Right lobe of liver (tissue), 6 donors: Measurements from ENCODE around the gene METTL16. TPM values are rescaled to one million over a fixed set of nuclear protein-coding genes. Genes with fewer than 3 reads are reported as not detected.

Experiments
- ATAC-seq, 4 donors: fragments of 200-7000 bp; cut with Tn5 transposase; one replicate each; pipeline ENCODE4 v1.9.1; 2020; ENCODE audit warnings: mild to moderate bottlenecking in 4 of 4, moderate library complexity in 4 of 4
- DNase-seq, 3 donors: peaks; one replicate each; pipeline ENCODE4 v3.0.0-alpha.2; 2020
- H3K27ac ChIP-seq, 3 donors: fragments of 200-600 bp; one replicate each; pipeline ENCODE4 v1.8.0; 2022
- H3K27me3 ChIP-seq, 2 donors: fragments of 200-600 bp; one replicate each; pipeline ENCODE4 v1.8.0; 2022
- H3K36me3 ChIP-seq, 4 donors: fragments of 200-600 bp; sonication (generic) in 1 of 4; one replicate each; pipeline versions ENCODE4 v1.5.1 to v1.8.0; 2017 to 2022; ENCODE audit warnings: control low read depth in 1 of 4
- H3K4me1 ChIP-seq, 4 donors: fragments of 200-600 bp; sonication (generic) in 1 of 4; one replicate each; pipeline versions ENCODE4 v1.5.1 to v1.8.0; 2017 to 2022; ENCODE audit warnings: control low read depth in 1 of 4
- H3K4me3 ChIP-seq, 3 donors: fragments of 200-600 bp; one replicate each; pipeline ENCODE4 v1.8.0; 2022
- H3K9me3 ChIP-seq, 4 donors: fragments of 200-600 bp; sonication (generic) in 1 of 4; one replicate each; pipeline versions ENCODE4 v1.5.1 to v1.8.0; 2017 to 2022; ENCODE audit warnings: control low read depth in 1 of 4
- POLR2A ChIP-seq: fragments of 450-650 bp; IDR thresholded peaks from one replicate; pipeline ENCODE4 v1.6.1; 2017; ENCODE audit warnings: antibody characterized with exemption, mild to moderate bottlenecking
- WGBS: methylation state at CpG from one replicate; pipeline ENCODE4 v1.1.6; 2018; ENCODE audit warnings: low coverage, low lambda C conversion rate; ENCODE audit not compliant: insufficient coverage; ENCODE audit errors: missing lambda C conversion rate; 5-methylcytosine and 5-hydroxymethylcytosine counted together
- intact Hi-C, 2 donors: fragments of 100-400 bp; cut with DNase I; formaldehyde crosslinking; loops; one replicate each; pipeline versions ENCODE4 v1.11.2 to v1.14.1; 2022
- total RNA-seq, 6 experiments: library from RNA; depleted of rRNA in 2 of 6; stranded (reverse); fragments of >200 nt in 2 of 6; fragmentation: NEBNext Ultra II Directional in 3 of 6; extraction: Animal tissue kit (Norgen Biotek cat#: 25700) in 3 of 6; gene quantifications; one replicate each; pipeline versions ENCODE4 v1.1.0 to v1.2.4, GENCODE V29; 2016 to 2023
- TF ChIP-seq, protein P1 (sequence below), 4 donors: fragments of 200-600 bp in 3 of 4; fragments of 450-650 bp in 1 of 4; IDR thresholded peaks; one replicate each; pipeline versions ENCODE4 v1.5.1 to v1.8.0; 2016 to 2022; ENCODE audit warnings: antibody characterized with exemption in 4 of 4, mild to moderate bottlenecking in 2 of 4
- donor health status: DM: no; HTN: yes; CAD: no.
- donor health status: DM: no; HTN: no; CAD: no.
- donor health status: DM: no; HTN: no; CAD: no.
- donor health status: DM: no; HTN: yes; CAD: no.
- donor health status: DM: no; HTN: yes; CAD: no.

Gene METTL16
- total RNA-seq, 6 experiments from 2014 or later, result 8.4 to 12.1 (median 9.3) TPM

DNA sequence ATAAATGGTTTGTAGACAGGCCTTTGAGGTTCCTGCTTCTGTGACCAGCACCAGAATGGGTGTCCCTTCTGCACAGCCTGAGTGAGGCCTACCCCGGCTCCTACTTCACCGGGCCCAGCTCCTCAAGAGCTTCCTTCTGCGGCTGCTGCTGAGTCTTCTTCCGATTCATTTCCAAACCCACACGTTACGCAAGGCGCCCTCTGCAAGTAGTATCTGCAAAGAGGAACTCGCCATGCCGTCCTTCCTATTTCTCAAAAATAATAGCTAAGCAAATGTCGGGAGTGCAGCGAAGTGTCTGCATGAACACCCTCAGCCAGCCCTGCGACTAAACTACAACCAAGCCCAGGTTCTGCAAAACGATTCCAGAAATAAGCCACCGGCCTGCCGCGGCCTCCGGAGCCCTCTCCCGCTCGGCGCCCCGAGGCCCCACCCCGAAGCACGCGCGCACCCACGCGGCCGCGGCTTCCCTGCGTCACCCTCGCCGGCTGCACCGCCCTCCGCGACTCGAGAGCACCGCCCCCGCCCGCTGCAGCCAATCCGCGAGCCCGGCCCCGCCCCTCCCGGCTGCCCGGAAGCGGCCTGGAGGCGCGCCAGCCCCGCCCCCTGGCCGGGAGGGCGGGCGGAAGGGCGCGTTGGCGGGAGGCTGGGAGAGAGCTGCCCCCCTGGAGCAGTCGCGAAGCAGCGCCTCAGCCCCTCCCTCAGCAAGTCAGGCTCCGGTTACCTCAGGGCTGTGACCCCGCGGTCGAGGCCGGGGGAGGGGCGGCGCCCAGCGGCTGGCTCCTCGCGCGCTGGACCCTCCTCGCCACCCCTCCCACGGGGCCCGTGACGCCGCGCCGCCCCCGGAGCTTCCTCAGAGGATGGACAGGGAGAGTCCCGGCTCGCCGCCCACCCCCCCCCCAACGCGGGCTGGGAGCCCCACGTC, 119.2 kb downstream of the METTL16 start:
- no peaks in the 10 kb centered on the region for H3K9me3 ChIP-seq
- H3K4me1 ChIP-seq, result peaks cover 0 to 26% (median 12%) of the 10 kb centered on the region in 4 donors
- WGBS, result 1% methylated on average over 21 of the region's 83 CpGs
- H3K36me3 ChIP-seq, result peaks cover 0 to under 1% (median 0%) of the 10 kb centered on the region in 4 donors
- DNase-seq (peak; percentile 97 to 98 (median 97)), ATAC-seq (peak; percentile 70 to 76 (median 72))
- H3K4me3 ChIP-seq, result peak overlapping the region; percentile 72 to 87 (median 78)
- intact Hi-C loops, result no loop called here
- peak overlapping the region; percentile 90 to 99 (median 98) for H3K27ac ChIP-seq
- no peaks in the 10 kb centered on the region for H3K27me3 ChIP-seq
- TF ChIP-seq, protein P1, sequence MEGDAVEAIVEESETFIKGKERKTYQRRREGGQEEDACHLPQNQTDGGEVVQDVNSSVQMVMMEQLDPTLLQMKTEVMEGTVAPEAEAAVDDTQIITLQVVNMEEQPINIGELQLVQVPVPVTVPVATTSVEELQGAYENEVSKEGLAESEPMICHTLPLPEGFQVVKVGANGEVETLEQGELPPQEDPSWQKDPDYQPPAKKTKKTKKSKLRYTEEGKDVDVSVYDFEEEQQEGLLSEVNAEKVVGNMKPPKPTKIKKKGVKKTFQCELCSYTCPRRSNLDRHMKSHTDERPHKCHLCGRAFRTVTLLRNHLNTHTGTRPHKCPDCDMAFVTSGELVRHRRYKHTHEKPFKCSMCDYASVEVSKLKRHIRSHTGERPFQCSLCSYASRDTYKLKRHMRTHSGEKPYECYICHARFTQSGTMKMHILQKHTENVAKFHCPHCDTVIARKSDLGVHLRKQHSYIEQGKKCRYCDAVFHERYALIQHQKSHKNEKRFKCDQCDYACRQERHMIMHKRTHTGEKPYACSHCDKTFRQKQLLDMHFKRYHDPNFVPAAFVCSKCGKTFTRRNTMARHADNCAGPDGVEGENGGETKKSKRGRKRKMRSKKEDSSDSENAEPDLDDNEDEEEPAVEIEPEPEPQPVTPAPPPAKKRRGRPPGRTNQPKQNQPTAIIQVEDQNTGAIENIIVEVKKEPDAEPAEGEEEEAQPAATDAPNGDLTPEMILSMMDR (IDR thresholded peaks at IDR 0.05), result no peak
- TF ChIP-seq POLR2A, result peak; percentile 67

DNA sequence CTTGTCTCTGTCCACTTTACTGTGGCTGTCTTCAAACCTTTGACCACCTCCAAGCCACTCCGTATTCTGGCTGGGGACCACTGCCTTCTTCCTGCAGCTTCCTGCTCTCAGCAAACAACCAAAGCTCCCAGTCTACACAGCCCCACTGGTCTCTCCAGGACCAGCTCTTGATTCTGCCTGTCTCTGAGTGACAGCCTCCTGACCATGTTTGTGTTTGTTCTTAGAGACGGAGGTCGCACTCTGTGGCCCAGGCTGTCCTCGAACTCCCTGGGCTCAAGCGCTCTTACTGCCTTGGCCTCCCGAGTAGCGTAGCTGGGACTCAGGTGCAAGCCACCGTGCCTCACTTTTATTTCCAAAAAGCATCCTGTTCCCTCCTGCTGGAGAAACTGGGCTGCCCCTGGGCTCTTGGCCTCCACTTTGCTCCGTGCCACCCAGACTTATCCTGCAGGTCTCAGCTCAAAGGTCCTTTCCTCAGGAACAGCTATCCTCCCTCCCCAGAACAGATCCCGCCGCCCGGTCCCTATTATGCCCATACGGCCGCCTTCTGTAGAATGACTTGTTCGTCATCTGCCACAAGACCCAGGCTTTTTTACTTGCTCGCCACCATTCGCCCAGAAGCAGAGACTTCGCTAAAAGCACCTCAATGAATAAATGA, 120.0 kb downstream of the METTL16 start:
- Histone ChIP-seq H3K27ac (peak overlapping the region; percentile 41 to 98 (median 80)), H3K4me3 (peak overlapping the region in 2 of 3 donors; percentile 39 to 78), H3K9me3 (no peaks in the 10 kb centered on the region), H3K4me1 (peaks cover 0 to 23% (median 11%) of the 10 kb centered on the region in 4 donors), H3K36me3 (peaks cover 0 to 8% (median 3%) of the 10 kb centered on the region in 4 donors), H3K27me3 (no peaks in the 10 kb centered on the region)
- DNase-seq (peak in 1 of 3 donors; percentile 61), ATAC-seq (no peak)
- 61% methylated on average over 17 of the region's 18 CpGs for WGBS
- intact Hi-C loops, result no loop called here
- TF ChIP-seq, protein P1 (IDR thresholded peaks at IDR 0.05), result no peak
- TF ChIP-seq POLR2A, result no peak

DNA sequence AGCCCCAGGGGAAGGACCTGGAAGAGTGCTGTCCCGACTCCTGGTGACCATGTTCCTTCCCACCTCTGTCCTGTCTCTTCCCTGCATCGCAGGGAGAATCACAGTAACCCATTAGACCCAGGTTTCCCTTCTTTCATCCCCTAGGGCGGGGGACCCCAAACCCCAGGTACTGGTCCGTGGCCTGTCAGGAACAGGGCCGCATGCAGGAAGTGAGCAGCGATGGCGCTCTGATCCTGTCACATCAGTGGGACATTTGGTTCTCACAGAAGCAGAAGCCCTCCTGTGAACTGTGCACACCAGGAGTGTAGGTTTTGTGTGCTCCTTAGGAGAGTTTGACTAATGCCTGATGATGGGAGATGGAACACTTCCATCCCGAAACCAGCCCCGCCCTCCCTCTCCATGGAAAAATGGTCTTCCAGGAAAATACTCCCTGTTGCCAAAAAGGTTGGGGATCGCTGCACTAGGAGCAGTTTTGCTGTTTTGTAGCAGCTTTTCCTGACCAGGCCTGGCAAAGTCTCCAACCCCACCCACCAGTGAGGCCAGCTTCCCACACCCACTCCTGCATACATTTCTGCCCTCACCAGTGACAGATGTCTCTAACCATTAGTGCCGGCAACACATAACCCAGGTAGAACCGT, 121.4 kb downstream of the METTL16 start:
- no peak for ATAC-seq
- no peak for DNase-seq
- Histone ChIP-seq H3K4me3 (no peak overlapping the region), H3K9me3 (no peaks in the 10 kb centered on the region), H3K27me3 (no peaks in the 10 kb centered on the region), H3K36me3 (peaks cover 0 to 13% (median 3%) of the 10 kb centered on the region in 4 donors), H3K4me1 (peaks cover 0 to 18% (median 5%) of the 10 kb centered on the region in 4 donors), H3K27ac (no peak overlapping the region)
- 71% methylated on average over 5 of the region's 12 CpGs for WGBS
- TF ChIP-seq POLR2A, result no peak
- TF ChIP-seq, protein P1 (IDR thresholded peaks at IDR 0.05), result no peak
- intact Hi-C loops, result no loop called here

GRCh38 chr17:2388683-2389055, 123.0 kb downstream of the METTL16 start:
- Histone ChIP-seq H3K27ac (no peak overlapping the region), H3K9me3 (no peaks in the 10 kb centered on the region), H3K36me3 (peaks cover 0 to 13% (median 3%) of the 10 kb centered on the region in 4 donors), H3K27me3 (no peaks in the 10 kb centered on the region), H3K4me3 (no peak overlapping the region), H3K4me1 (peaks cover 0 to 16% (median 7%) of the 10 kb centered on the region in 4 donors)
- 92% methylated on average over 13 of the region's 15 CpGs for WGBS
- DNase-seq, result no peak
- intact Hi-C loops, result no loop called here
- no peak for ATAC-seq
- no peak for TF ChIP-seq POLR2A
- TF ChIP-seq, protein P1 (IDR thresholded peaks at IDR 0.05), result no peak
